Lower lobe of right lung (tissue), 2 donors: ENCODE data around the gene KIF2C. TPM values are rescaled to one million over a fixed set of nuclear protein-coding genes. Genes with fewer than 3 reads are reported as not detected.
"Not testable (repeated sequence)": the region's sequence is repeated elsewhere in the genome, so short reads cannot be mapped to it uniquely, and the experiment has no call there.

Source experiments
- ATAC-seq, 2 donors: fragments of 200-7000 bp; cut with Tn5 transposase; one replicate each; pipeline ENCODE4 v1.9.1; 2020 to 2022; ENCODE audit warnings: mild to moderate bottlenecking in 2 of 2, moderate library complexity in 2 of 2
- DNase-seq: peaks from one replicate; pipeline ENCODE4 v3.0.0-alpha.2; 2020
- H3K27ac ChIP-seq: fragments of 200-600 bp; one replicate; pipeline ENCODE4 v1.8.0; 2022
- H3K27me3 ChIP-seq: fragments of 200-600 bp; one replicate; pipeline ENCODE4 v1.8.0; 2022; ENCODE audit warnings: low read depth
- H3K36me3 ChIP-seq: fragments of 200-600 bp; one replicate; pipeline ENCODE4 v1.8.0; 2022; ENCODE audit warnings: mild to moderate bottlenecking
- H3K4me1 ChIP-seq: fragments of 200-600 bp; one replicate; pipeline ENCODE4 v1.8.0; 2022
- H3K4me3 ChIP-seq: fragments of 200-600 bp; one replicate; pipeline ENCODE4 v1.8.0; 2022; ENCODE audit warnings: mild to moderate bottlenecking
- H3K9me3 ChIP-seq: fragments of 200-600 bp; one replicate; pipeline ENCODE4 v1.8.0; 2022
- CTCF ChIP-seq: fragments of 200-600 bp; IDR thresholded peaks from one replicate; pipeline ENCODE4 v1.8.0; 2022; ENCODE audit warnings: antibody characterized with exemption, mild to moderate bottlenecking
- intact Hi-C: fragments of 100-400 bp; cut with DNase I; formaldehyde crosslinking; loops from one replicate; pipeline ENCODE4 v1.11.0; 2022
- total RNA-seq: library from RNA; stranded (reverse); fragmentation: NEBNext Ultra II Directional; extraction: Animal tissue kit (Norgen Biotek cat#: 25700); gene quantifications from one replicate; pipeline ENCODE4 v1.2.1, GENCODE V29; 2021
- donor health status: DM: no; HTN: yes; CAD: no; lungs with severe emphysema.

The KIF2C gene
- total RNA-seq, 1 donor from 2014 or later: 1.7 TPM

GRCh38 chr1:44807364-44808062, 67.9 kb downstream of the KIF2C start:
- no peak for TF ChIP-seq CTCF
- peaks cover 97% of the 10 kb centered on the region for H3K4me1 ChIP-seq
- peak overlapping the region; percentile 100 for H3K27ac ChIP-seq
- intact Hi-C loops: no loop called here
- ATAC-seq (peak; percentile 88), DNase-seq (peak; percentile 99)
- H3K36me3 ChIP-seq: peaks cover 45% of the 10 kb centered on the region
- H3K4me3 ChIP-seq: peak overlapping the region; percentile 47
- no peaks in the 10 kb centered on the region for H3K27me3 ChIP-seq
- no peaks in the 10 kb centered on the region for H3K9me3 ChIP-seq

- Histone ChIP-seq H3K27ac (peak within 1 kb of the TSS; percentile 100), H3K36me3 (peaks cover 37% of the 10 kb centered on the region), H3K4me3 (peak within 1 kb of the TSS; percentile 47), H3K27me3 (no peaks in the 10 kb centered on the region), H3K9me3 (no peaks in the 10 kb centered on the region), H3K4me1 (peaks cover 94% of the 10 kb centered on the region)
- intact Hi-C loops: no loop called here
- no peak for TF ChIP-seq CTCF
- peak; percentile 77 for DNase-seq
- ATAC-seq: peak; percentile 23 to 28
Measured at GRCh38 chr1:44808063-44808937, 68.7 kb downstream of the KIF2C start, which contains the start of gene BTBD19. TSS of gene BTBD19 (plus strand) at chr1:44808523. CDS start at chr1:44808821, 298 bp downstream.

- Histone ChIP-seq H3K4me3 (peak overlapping the region; percentile 47), H3K9me3 (no peaks in the 10 kb centered on the region), H3K27ac (peak overlapping the region; percentile 100), H3K27me3 (no peaks in the 10 kb centered on the region), H3K36me3 (peaks cover 28% of the 10 kb centered on the region), H3K4me1 (peaks cover 91% of the 10 kb centered on the region)
- intact Hi-C loops: no loop called here
- TF ChIP-seq CTCF: peak; percentile 17
- peak; percentile 80 for DNase-seq
- peak in 1 of 2 donors; percentile 17 for ATAC-seq
Measured at GRCh38 chr1:44808938-44809917, 69.6 kb downstream of the KIF2C start.

GRCh38 chr1:44810101-44810761, 70.6 kb downstream of the KIF2C start:
- H3K36me3 ChIP-seq: peaks cover 18% of the 10 kb centered on the region
- peaks cover 92% of the 10 kb centered on the region for H3K4me1 ChIP-seq
- ATAC-seq (no peak), DNase-seq (peak; percentile 87)
- H3K27ac ChIP-seq: peak overlapping the region; percentile 100
- TF ChIP-seq CTCF: no peak
- intact Hi-C loops: no loop called here
- peak overlapping the region; percentile 47 for H3K4me3 ChIP-seq
- H3K27me3 ChIP-seq: no peaks in the 10 kb centered on the region
- H3K9me3 ChIP-seq: no peaks in the 10 kb centered on the region

- H3K9me3 ChIP-seq, intact Hi-C loops, ATAC-seq, H3K4me3 ChIP-seq, H3K27me3 ChIP-seq: not testable (repeated sequence)
- H3K4me1 ChIP-seq: peaks cover 92% of the 10 kb centered on the region
- H3K36me3 ChIP-seq: peaks cover 13% of the 10 kb centered on the region
- peak overlapping the region; percentile 100 for H3K27ac ChIP-seq
- DNase-seq: peak; percentile 35
Measured at GRCh38 chr1:44810762-44811105, 71.1 kb downstream of the KIF2C start.
